ENCODE measurements around the gene CFDP1.

DNA sequence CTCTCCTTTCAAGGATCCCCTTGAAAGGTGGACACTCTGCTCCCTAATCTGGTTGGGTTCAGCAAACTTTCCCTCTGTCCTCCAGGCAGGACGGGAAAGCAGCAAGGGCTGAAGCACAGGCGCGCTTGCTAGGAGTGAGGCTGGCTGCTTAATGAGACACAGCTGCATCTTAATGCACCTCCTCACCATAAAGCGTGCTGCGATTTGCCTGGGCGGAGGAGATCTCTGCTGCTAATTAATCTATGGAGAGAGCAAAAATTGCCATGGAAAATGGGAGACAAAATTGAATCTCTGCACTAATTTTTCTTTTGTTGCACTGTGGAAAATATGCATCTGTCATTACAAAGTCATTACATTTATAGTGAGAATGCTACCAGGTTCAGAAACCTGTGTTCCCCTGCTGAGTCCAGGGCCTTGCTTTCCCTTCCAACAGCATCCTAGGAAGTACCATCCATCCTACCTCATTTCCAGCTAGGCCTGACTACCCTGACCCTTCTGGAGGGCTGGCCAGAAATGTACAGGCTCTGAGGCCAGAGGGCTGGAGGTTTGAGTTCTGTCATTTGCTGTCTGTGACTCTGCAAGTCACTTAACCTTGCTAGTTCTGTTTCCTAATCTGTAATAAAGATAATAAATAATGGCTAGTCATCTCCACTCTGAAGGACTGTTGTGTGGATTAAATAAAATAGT is 138.4 kb downstream of the CFDP1 start:
- TF ChIP-seq, protein P1, sequence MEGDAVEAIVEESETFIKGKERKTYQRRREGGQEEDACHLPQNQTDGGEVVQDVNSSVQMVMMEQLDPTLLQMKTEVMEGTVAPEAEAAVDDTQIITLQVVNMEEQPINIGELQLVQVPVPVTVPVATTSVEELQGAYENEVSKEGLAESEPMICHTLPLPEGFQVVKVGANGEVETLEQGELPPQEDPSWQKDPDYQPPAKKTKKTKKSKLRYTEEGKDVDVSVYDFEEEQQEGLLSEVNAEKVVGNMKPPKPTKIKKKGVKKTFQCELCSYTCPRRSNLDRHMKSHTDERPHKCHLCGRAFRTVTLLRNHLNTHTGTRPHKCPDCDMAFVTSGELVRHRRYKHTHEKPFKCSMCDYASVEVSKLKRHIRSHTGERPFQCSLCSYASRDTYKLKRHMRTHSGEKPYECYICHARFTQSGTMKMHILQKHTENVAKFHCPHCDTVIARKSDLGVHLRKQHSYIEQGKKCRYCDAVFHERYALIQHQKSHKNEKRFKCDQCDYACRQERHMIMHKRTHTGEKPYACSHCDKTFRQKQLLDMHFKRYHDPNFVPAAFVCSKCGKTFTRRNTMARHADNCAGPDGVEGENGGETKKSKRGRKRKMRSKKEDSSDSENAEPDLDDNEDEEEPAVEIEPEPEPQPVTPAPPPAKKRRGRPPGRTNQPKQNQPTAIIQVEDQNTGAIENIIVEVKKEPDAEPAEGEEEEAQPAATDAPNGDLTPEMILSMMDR (IDR thresholded peaks at IDR 0.05), result no peak
- TF ChIP-seq POLR2A (IDR thresholded peaks at IDR 0.05), result no peak

All from heart left ventricle (tissue), 13 donors.